Measurements from ENCODE around the gene ATG4D. TPM values are rescaled to one million over a fixed set of nuclear protein-coding genes. Genes with fewer than 3 reads are reported as not detected.

ATG4D gene
- total RNA-seq, 2 donors from 2014 or later: 47.1 to 61.2 TPM

DNA sequence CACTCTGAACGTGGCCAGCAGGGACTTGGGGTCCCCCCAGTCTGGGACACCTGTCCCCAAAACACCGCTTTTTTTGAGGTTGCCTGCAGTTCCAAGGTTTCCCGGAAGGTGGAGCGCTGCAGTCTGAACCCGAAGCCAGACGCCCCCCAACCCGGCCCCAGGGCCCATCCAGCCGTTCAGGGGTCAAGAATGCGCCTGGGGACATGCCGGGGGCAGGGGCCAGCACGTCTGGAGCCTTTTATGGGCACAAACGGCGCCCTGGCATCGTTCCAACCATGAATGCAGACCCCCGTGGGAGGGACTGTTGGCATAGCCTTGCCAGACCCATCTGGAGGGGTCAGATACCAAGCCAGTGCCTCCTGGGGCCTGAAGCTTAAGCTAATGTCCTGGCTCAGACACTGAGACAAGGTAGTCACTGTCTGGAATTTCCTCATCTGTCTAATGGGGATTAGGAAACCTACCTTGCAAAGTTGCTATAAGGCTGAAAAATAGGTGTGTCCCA, 33.4 kb upstream of the ATG4D start:
- Histone ChIP-seq H3K4me1 (peaks cover 0 to 8% of the 10 kb centered on the region in 2 donors), H3K27me3 (peaks cover 0 to 13% of the 10 kb centered on the region in 2 donors), H3K27ac (no peak overlapping the region), H3K9me3 (no peaks in the 10 kb centered on the region), H3K4me3 (no peak overlapping the region), H3K36me3 (no peaks in the 10 kb centered on the region)
- no peak for DNase-seq (ENCODE audit: low spot score)
- TF ChIP-seq, protein P1, sequence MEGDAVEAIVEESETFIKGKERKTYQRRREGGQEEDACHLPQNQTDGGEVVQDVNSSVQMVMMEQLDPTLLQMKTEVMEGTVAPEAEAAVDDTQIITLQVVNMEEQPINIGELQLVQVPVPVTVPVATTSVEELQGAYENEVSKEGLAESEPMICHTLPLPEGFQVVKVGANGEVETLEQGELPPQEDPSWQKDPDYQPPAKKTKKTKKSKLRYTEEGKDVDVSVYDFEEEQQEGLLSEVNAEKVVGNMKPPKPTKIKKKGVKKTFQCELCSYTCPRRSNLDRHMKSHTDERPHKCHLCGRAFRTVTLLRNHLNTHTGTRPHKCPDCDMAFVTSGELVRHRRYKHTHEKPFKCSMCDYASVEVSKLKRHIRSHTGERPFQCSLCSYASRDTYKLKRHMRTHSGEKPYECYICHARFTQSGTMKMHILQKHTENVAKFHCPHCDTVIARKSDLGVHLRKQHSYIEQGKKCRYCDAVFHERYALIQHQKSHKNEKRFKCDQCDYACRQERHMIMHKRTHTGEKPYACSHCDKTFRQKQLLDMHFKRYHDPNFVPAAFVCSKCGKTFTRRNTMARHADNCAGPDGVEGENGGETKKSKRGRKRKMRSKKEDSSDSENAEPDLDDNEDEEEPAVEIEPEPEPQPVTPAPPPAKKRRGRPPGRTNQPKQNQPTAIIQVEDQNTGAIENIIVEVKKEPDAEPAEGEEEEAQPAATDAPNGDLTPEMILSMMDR (IDR thresholded peaks at IDR 0.05): peak; percentile 55 to 71

DNA sequence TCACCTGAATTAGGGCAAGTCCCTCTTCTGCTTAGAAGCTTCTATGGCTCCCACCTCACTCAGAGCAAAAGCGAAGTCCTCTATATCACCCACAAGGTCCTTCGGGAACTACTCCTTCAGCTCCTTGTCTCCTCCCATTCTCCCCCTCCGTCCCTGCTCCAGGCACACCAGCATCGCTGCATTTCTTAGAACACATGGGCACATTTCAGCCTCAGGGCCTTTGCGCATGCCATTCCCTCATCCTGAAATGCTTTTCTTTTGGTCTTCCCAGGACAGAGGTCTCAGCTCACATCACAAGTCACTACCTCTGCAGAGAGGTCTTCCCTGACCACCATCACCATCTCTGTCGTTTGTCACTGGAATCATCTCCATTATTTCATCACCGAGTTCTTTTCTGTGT, 30.5 kb upstream of the ATG4D start:
- H3K4me1 ChIP-seq: peaks cover 0 to 22% of the 10 kb centered on the region in 2 donors
- TF ChIP-seq, protein P1 (IDR thresholded peaks at IDR 0.05): no peak
- DNase-seq (ENCODE audit: low spot score): no peak
- no peak overlapping the region for H3K27ac ChIP-seq
- H3K36me3 ChIP-seq: no peaks in the 10 kb centered on the region
- H3K27me3 ChIP-seq: peaks cover 0 to 22% of the 10 kb centered on the region in 2 donors
- no peaks in the 10 kb centered on the region for H3K9me3 ChIP-seq
- no peak overlapping the region for H3K4me3 ChIP-seq

DNA sequence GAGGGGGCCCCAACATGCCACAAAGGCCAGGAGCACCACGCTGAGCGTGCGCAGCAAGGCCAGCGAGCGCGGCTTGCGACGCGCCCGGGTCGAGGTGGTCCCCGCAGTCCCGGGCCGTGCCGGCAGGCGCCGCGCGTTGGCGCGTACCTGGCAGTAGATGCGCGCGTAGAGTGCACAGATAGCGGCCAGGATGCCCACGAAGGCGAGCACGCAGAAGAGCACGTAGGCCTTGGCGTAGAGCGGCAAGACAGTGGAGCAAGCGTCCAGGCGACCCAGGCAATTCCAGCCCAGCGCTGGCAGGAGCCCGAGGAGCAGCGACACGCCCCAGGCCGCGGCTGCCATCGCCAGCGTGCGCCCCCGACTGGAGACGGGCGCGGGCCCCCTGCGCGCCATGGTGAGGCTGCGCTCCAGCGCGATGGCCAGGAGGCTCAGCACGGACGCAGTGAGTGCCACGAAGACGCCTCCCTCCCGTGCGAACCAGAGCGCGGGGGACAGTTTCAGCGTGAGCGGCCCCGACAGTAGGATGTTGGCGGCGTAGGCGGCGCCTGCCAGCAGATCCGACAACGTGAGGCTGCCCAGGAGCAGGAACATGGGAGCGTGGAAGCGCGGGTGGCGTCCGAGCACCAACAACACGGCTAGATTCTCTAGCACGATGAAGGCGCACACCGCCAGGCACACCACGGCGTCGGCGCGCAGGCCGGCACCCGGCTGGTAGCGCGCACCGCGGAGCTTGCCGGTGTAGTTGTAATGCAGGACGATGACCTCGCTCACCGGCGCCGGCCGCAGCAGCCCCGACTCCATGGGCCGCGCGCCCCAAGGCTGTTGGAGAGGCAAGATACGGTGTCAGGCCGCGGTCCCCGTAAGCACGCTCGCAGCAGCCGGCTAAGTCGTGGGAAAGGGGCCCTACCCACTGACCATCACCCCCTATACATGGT, 29.2 kb upstream of the ATG4D start:
- peaks cover 5 to 22% of the 10 kb centered on the region in 2 donors for H3K27me3 ChIP-seq

DNA sequence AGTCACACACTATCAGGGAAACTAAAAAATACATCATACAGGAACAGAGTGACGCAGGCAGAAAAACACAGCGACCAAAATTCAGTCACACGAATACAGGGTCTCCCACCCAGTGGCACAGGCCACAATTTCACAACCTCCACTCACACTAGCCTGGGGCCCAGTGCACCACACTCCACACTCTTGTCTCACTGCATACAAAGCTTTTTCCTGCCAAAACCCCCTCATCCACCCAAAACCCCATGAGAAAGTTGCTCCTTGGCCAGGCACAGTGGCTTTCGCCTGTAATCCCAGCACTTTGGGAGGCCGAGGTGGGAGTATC, 27.7 kb upstream of the ATG4D start:
- Histone ChIP-seq H3K4me3 (no peak overlapping the region), H3K9me3 (no peaks in the 10 kb centered on the region), H3K27me3 (peaks cover 5 to 22% of the 10 kb centered on the region in 2 donors), H3K36me3 (no peaks in the 10 kb centered on the region), H3K4me1 (peaks cover 0 to 31% of the 10 kb centered on the region in 2 donors), H3K27ac (no peak overlapping the region)
- no peak for DNase-seq (ENCODE audit: low spot score)
- TF ChIP-seq, protein P1 (IDR thresholded peaks at IDR 0.05): no peak

More for the DNA sequence above, 29.2 kb upstream of the ATG4D start:
- TF ChIP-seq, protein P1 (IDR thresholded peaks at IDR 0.05): no peak
- no peaks in the 10 kb centered on the region for H3K9me3 ChIP-seq
- H3K4me3 ChIP-seq: no peak overlapping the region
- peaks cover 0 to 31% of the 10 kb centered on the region in 2 donors for H3K4me1 ChIP-seq
- H3K36me3 ChIP-seq: no peaks in the 10 kb centered on the region
- H3K27ac ChIP-seq: no peak overlapping the region
- DNase-seq (ENCODE audit: low spot score): no peak

DNA sequence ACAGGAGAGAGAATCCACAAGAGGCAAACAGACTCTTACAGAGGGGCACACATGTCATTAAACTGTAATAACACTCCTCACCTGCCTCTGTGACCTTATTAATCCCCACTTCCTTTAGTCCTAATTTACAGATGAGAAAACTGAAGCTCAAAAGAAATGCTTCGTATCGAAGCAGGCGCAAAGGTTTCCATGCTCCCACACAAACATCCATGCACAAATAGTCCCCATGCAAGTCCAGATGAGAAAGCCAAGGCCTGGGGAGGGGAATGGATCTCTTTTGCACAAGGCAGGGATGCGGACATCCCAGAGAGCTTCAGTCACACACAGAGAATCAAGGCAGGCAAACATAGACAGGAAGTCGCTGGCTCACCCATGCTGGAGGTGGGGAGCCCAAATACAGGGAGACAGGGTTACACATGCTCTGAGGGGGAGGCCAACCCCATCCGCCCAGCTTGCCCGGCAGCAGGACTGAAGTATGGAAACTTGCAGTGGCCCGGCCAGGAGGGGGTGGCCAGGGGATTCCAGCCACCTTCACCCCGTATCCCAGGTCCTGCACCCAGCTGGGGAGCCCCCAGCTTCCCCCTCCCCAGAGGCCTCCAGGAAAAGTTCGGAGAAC, 26.9 kb upstream of the ATG4D start:
- Histone ChIP-seq H3K9me3 (no peaks in the 10 kb centered on the region), H3K4me1 (peaks cover 0 to 31% of the 10 kb centered on the region in 2 donors), H3K36me3 (no peaks in the 10 kb centered on the region), H3K27me3 (peaks cover 5 to 22% of the 10 kb centered on the region in 2 donors), H3K4me3 (peak overlapping the region in 1 of 2 donors; percentile 45), H3K27ac (no peak overlapping the region)
- no peak for DNase-seq (ENCODE audit: low spot score)
- TF ChIP-seq, protein P1 (IDR thresholded peaks at IDR 0.05): no peak

All from right atrium auricular region (tissue), 2 donors.